NCI-H146 (cell line): ENCODE measurements around the gene GSTO1.

Source experiments
- DNase-seq: peaks from one replicate; lab custom pipeline; 2025; lab: John Stamatoyannopoulos, UW

The GSTO1 gene

DNA sequence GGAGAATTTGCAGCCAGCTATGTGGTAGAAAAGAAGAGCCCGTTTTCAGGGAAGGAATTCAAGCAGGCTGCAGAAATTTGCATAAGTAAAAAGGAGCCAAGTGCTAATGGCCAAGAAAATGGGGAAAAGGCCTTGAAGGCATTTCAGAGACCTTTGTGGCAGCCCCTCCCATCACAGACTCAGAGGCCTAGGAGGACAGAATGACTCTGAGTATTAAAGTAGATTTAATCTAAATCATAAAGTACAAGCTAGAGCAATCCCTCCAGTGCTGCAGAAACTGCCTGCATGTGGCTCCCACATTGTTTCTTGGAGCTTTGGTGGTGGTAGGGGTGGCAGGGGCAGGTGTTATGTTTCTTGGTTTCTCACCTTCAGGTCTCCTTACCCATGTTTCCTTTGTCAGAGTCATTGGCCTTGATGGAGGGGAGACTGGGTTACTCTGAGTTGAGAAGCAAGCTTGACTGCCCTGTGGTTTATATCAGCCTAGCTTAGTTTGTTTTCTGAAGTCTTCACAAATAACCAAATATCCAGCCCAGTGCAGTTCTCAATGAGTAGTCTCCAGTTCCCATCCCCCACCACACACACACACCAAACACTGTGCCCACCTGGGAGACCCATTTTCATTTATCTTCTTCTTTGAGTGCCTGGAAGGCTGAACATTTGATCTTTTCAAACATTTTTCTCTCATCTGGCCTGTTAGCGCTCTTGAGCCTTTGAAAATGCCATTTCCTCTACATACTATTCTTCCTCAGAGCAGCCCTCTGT is 49.1 kb downstream of the GSTO1 start:
- DNase-seq, result no peak

DNA sequence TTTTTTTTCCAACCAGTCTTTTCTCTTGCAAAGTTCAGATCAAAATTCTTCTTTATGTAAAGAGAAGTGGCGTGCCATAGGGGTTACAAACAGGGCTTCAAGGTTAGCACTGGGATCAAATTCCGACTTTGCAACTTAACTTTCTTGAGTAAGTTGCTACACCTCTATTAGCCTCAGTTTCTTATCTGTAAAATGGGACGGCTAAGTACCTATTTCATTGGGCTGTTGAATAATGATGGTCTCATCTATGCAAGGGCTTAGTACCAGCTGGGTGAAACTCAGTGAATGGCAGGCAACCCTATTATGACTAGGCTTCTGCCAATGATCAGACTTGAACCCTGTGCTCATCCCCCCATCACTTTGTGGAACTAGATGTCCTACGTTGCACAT is 49.7 kb downstream of the GSTO1 start:
- DNase-seq, result no peak

DNA sequence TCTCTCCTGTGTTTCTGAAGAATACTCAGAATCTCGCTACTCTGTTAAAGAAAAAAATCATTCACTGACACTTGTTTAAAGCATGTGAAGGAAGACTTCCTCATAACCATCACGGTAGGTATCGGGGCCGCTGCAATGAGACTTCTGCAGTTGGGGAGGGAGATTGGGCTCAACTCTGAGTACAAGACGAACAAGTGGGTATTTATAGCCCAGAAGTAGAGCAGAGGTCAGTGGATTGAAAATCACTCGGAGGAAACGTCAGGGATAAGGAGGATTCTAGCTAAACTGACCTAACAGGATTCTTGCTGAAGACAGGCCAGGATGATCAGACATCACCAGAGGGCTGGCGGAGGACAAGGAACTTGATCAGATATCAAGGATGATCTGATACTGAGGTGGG is 50.2 kb downstream of the GSTO1 start:
- DNase-seq, result no peak

DNA sequence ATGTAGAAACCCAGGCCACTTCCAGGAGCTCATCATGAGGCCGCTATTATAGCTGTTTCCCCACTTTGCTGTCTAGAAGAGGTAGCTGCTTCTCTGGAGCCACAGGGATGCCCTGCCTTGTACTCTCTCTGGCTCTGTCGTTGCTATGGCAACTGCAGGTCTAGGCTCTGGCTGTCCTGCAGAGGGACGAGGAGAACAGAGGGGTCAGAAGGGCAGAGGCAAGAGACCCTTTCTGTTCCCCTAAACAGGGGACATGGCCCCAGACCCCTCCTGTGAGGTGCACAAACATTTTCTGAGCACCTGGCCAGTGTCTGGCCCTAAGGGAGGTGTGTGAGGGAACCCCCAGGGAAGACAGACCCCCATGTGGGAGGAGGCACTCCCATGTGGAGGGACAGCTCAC is 52.2 kb downstream of the GSTO1 start:
- DNase-seq, result peak; percentile 20

DNA sequence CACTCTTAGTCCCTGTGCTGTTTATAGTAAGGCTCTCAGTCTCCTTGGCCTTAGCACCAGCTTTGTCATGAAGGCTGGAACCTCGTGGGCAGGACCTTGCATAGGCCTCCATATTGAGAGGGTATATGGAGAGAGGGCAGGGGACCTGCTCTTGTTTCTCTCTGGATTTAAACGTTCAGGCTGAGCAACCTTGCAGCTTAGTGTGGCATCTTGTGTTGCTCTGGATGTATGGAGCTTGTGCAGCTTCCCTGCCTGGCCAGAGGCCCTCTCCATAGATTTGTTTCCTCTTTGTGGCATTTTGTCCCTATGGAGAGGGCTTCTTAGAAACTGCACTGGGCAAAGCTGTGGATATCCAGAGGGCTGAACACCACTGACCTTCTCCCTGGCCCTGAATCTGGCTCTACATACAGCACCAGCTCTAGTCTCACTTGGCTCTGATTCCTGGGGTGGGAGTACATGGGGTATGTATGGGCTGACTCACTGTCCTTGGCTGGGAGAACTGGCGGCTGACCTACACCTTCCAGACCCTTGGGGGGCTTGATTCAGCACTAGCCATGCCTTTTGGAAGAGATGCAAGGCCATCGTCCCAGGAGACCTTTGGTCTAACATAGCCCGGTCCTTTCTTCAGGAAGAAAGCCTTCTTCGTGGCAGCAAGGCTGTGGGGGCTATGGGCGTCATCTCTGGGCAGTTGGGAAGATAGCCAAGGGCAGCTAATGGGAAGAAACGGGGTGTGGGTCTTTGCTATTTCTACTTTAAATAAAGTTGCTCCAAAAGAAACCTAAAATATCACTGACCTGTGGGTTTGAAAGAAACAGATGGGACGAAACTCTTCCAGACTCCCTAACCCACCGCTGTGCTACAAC is 53.1 kb downstream of the GSTO1 start:
- DNase-seq, result no peak

DNA sequence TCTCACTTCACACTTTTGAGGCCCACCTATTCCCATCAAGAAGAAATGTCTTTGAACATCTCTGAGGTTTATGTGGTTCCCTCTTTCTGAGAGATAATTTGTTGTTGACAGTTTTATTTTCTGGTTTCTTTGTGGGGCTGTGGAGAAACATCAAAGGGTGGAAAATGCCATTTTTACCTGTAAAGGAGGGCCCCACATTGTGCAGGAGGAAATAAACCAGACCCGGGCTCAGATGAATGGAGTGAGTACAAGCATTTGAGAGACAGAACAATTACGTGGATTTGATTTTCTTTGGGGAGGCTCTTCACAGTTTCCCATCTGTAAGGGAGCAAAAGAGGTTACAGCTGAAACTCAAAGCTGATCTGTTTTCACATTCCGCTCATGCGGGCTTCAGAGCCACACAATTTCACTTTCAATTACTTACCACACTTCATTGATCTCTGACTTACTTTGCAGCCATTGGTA is 53.8 kb downstream of the GSTO1 start:
- DNase-seq, result no peak

DNA sequence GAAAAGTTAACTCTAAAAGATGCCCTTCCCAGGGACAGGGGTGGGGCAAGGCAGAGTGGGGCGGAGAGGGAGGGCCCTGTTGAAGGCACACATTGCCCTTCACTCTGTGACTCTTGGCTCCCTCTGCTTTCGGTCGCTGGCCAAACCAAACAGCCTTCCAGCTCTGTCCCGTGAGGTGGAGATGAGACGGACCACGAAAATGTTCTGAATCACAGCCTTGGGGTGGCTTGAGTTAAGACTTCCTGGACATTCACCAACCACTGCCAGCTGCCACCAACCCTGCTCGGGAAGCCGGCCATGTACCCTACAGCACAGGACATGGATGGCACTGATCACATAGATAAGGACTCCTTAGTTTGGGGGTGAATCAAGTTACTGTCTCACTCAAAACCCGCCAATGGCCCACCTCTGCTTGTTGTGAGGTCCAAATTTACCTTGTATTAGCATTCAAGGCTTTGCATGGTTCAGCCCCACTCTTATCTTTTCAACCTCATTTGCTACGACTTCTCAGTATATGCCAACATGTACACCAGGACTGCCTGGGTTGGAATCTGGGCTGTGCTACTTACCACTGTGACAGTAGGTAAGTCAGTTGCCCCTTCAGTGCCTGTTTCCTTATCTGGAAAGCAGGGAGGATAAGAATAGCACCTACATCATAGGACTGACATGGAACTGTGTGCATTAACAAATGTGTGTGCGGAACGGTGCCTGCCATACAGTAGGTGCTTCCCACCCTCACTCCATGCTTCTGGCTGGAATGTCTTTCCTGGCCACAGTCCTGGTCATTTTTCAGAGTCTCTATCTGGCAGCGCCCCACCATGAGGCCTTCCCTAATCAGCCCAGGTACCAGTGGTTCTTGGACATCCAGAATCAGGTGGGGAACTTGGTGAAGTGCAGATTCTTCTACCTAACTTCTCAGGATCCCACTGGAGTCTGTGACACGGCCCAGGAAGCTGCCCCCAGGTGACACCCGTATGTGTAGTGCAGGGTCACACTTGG is 55.6 kb downstream of the GSTO1 start:
- no peak for DNase-seq

DNA sequence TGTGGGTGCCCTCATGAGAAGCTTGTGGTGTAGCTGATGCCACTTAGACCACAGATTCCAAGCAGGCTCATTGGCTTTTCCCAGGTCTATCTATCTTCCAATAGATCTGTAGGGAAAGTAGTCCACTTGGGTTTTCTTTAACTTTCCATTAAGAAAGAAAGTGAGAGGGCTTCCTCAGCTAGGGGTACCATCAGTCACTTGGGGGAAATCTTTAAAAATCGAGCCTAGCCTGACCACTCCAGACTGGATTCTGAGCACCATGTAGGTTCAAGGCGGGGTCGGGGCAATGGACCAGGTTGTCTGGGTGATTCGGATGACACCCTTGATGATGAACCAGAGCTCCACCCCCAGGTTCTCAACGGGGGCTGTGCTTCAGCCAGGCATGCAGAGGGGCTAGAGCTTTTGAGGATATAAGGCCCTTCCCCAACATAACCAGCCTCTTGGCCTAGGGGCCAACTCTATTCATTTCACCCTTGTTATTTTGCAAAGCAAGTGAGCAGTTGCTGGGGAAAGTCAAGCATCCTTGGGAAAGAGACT is 56.6 kb downstream of the GSTO1 start:
- DNase-seq, result no peak

DNA sequence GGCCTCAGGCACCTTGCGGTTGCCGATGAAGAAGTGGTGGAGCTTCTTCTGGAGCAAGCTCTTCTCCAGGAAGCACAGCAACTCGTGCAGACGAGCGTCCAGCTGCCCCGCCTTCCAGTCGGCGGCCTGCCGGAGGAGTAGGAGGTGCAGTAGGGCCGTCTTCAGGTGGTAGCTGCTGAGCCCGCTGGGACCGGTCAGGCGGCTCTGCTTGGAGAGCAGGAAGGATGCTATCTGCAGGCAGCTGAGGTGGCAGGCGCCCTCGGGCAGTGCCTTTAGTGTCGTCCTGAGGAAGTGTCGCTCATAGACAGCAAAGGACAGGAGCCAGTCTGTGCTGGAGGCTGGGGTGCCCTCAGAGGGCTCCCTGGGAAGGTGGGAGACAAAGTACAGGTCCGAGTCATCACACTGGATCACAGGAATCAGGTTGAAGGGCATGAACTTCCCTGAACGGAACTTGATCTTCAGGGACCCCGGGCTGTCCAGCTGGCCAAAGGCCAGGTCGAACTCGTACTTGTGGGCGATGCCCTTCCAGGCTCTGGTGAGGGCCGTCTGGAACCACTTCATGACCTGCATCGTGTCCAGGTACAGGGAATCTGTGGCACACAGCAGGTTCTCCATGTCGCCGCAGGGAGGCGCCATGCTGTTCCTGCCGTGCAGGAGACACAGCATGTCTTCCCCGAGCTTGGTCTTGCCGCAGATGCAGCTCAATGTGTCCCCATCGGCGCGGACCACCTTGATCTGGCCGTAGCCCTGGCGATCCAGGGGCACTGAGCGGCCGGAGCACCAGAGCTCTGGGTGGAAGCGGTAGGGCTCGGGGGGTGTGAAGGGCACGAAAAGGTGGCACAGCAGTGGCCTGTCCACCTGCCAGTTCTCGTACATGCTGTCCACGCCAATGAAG is 60.1 kb downstream of the GSTO1 start:
- DNase-seq, result no peak

DNA sequence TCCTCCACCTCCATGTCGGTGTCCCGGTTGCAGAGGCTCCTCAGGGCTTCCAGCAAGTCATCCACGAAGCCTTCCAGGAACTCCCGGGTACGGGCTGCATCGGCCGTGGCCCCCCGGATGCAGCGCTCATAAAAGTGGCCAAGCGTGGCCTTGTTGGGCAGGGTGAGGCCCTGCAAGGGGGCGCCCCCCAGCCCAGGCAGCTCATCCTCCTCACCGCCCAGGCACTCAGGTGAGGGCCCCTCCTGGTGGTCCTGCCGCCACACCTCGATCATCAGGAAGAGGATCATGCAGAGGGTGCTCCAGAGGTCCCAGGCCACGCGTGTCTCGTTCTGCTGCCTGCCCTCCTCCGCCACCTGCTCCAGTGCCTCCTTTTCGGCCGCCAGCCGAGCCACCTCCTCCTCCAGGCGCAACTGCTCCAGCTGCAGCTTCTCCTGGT is 60.8 kb downstream of the GSTO1 start:
- no peak for DNase-seq

DNA sequence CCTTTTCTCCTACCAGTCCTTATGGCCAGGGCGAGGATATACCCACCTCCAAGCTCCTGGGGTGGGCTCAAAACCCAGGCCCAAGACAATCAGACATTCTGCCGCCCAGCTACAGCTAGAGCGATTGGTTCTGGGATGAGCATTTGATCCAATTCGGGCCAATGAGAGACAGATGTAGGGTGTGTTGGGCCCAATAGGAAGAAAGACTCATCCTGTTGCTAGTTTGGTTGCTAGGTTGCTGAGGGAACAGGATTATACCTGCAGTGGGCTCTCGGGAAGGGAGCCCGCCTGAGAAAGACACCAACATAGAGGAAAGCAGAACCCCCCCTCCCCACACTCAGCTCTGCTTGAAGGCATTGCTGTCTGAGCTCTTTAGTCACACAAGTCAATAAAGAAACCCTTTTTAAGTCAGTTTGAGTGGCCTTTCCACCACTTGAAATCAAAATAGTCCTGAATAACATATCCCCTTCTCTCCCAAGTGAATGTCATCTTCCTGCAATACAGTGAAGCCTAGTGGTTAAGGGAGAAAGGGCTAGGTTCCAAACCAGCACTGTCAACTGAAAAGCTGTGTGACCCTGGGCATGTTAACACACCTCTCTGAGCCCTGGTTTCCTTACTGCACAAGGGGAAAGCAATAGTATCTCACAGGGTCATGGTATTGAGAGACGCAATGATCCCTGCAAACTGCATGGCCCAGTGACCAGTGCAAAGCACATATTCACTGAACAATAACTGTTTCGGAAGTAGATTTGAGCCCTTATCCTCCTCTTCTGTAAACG is 61.8 kb downstream of the GSTO1 start:
- DNase-seq, result no peak
